Activated T-helper 17 cell treated with anti-CD3 and anti-CD28 coated beads, Interleukin-2, amount 50 U/mL, for 72 hours (primary cell): ENCODE data around the gene CCIN. TPM values are rescaled to one million over a fixed set of nuclear protein-coding genes. Genes with fewer than 3 reads are reported as not detected.
"Not testable (repeated sequence)": the region's sequence is repeated elsewhere in the genome, so short reads cannot be mapped to it uniquely, and the experiment has no call there.

ENCODE experiments used
- ATAC-seq: fragments of 150-1000 bp; cut with Tn5 transposase; replicated peaks from 2 replicates; pipeline ENCODE4 v1.10.0; 2021; ENCODE audit warnings: mild to moderate bottlenecking, moderate library complexity
- H3K27ac Mint-ChIP-seq: one replicate; pipeline ENCODE4 v1.8.0; 2022; ENCODE audit warnings: mixed read lengths
- H3K27me3 Mint-ChIP-seq: one replicate; pipeline ENCODE4 v1.8.0; 2022; ENCODE audit warnings: mixed read lengths
- H3K36me3 Mint-ChIP-seq: one replicate; pipeline ENCODE4 v1.8.0; 2022; ENCODE audit warnings: low read depth, mild to moderate bottlenecking, mixed read lengths
- H3K4me1 Mint-ChIP-seq: one replicate; pipeline ENCODE4 v1.8.0; 2022; ENCODE audit warnings: mixed read lengths
- H3K4me3 Mint-ChIP-seq: one replicate; pipeline ENCODE4 v1.8.0; 2022; ENCODE audit warnings: mild to moderate bottlenecking, mixed read lengths
- H3K9me3 Mint-ChIP-seq: one replicate; pipeline ENCODE4 v1.8.0; 2022; ENCODE audit warnings: mixed read lengths
- total RNA-seq, 2 donors: library from RNA; stranded (reverse); gene quantifications; one replicate each; pipeline ENCODE4 v1.2.3, GENCODE V29; 2022

The CCIN gene
- total RNA-seq, 2 donors from 2014 or later, result not detected

DNA sequence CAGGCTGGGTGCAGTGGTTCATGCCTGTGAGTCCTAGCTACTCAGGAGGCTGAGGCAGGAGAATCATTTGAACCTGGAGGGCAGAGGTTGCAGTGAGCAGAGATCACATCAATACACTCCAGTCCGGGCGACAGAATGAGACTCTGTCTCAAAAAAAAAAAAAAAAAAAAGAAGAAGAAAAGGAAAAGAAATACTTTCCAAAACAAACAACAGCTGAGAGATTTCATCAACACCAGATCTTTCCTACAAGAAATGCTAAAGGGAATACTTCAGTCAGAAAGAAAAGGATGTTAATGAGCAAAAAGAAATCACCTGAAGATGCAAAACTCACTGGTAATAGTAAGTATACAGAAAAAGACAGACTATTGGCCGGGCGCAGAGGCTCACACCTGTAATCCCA is 8.4 kb downstream of the CCIN start:
- H3K9me3 Mint-ChIP-seq, result no peaks in the 10 kb centered on the region
- H3K36me3 Mint-ChIP-seq, result no peaks in the 10 kb centered on the region
- no peaks in the 10 kb centered on the region for H3K4me1 Mint-ChIP-seq
- H3K27ac Mint-ChIP-seq, result peak overlapping the region; percentile 36
- no peak for ATAC-seq
- peaks cover 4% of the 10 kb centered on the region for H3K27me3 Mint-ChIP-seq
- no peak overlapping the region for H3K4me3 Mint-ChIP-seq

DNA sequence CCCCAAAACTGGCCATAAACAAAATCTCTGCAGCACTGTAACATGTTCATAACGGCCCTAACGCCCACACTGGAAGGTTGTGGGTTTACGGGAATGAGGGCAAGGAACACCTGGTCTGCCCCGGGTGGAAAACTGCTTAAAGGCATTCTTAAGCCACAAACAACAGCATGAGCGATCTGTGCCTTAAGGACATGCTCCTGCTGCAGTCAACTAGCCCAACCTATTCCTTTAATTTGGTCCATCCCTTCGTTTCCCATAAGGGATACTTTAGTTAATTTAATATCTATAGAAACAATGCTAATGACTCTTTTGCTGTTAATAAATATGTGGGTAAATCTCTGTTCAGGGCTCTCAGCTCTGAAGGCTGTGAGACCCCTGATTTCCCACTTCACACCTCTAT is 11.1 kb downstream of the CCIN start:
- H3K4me3 Mint-ChIP-seq, H3K36me3 Mint-ChIP-seq, H3K27me3 Mint-ChIP-seq, ATAC-seq, H3K27ac Mint-ChIP-seq, H3K4me1 Mint-ChIP-seq, H3K9me3 Mint-ChIP-seq: not testable (repeated sequence)

DNA sequence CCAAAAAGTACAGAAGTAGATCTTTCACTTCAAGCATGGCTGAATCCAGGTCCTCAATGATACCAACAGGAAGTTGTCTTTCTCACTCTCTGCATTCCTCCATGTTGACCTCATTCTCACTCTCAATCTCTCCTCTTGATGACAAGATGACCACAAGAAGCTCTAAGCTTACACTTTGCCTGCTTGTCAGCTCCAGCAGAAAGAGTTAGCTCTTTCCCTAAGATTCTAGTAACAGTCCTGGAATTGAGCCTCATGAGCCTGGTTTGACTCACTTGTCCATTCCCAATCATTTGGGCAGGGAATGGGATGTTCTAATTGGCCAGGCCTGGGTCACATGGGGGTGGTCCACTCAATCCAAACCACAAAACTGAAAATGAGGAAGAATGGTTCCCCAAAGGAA is 18.2 kb downstream of the CCIN start:
- no peak overlapping the region for H3K27ac Mint-ChIP-seq

GRCh38 chr9:36188212-36188611 is 19.0 kb downstream of the CCIN start:
- no peaks in the 10 kb centered on the region for H3K27me3 Mint-ChIP-seq
- H3K9me3 Mint-ChIP-seq, result no peaks in the 10 kb centered on the region
- no peak for ATAC-seq
- no peak overlapping the region for H3K27ac Mint-ChIP-seq
- H3K4me3 Mint-ChIP-seq, result no peak overlapping the region
- H3K4me1 Mint-ChIP-seq, result peaks cover 15% of the 10 kb centered on the region
- H3K36me3 Mint-ChIP-seq, result peaks cover 4% of the 10 kb centered on the region

More for the DNA sequence above, 18.2 kb downstream of the CCIN start:
- no peaks in the 10 kb centered on the region for H3K9me3 Mint-ChIP-seq
- peaks cover 8% of the 10 kb centered on the region for H3K4me1 Mint-ChIP-seq
- no peak for ATAC-seq
- H3K27me3 Mint-ChIP-seq, result no peaks in the 10 kb centered on the region
- no peak overlapping the region for H3K4me3 Mint-ChIP-seq
- no peaks in the 10 kb centered on the region for H3K36me3 Mint-ChIP-seq

GRCh38 chr9:36189976-36190375 is 20.8 kb downstream of the CCIN start:
- Mint-ChIP-seq H3K4me3 (peak overlapping the region; percentile 95), H3K27me3 (no peaks in the 10 kb centered on the region), H3K27ac (peak overlapping the region; percentile 94), H3K4me1 (peaks cover 33% of the 10 kb centered on the region), H3K36me3 (peaks cover 22% of the 10 kb centered on the region), H3K9me3 (no peaks in the 10 kb centered on the region)
- no peak for ATAC-seq

DNA sequence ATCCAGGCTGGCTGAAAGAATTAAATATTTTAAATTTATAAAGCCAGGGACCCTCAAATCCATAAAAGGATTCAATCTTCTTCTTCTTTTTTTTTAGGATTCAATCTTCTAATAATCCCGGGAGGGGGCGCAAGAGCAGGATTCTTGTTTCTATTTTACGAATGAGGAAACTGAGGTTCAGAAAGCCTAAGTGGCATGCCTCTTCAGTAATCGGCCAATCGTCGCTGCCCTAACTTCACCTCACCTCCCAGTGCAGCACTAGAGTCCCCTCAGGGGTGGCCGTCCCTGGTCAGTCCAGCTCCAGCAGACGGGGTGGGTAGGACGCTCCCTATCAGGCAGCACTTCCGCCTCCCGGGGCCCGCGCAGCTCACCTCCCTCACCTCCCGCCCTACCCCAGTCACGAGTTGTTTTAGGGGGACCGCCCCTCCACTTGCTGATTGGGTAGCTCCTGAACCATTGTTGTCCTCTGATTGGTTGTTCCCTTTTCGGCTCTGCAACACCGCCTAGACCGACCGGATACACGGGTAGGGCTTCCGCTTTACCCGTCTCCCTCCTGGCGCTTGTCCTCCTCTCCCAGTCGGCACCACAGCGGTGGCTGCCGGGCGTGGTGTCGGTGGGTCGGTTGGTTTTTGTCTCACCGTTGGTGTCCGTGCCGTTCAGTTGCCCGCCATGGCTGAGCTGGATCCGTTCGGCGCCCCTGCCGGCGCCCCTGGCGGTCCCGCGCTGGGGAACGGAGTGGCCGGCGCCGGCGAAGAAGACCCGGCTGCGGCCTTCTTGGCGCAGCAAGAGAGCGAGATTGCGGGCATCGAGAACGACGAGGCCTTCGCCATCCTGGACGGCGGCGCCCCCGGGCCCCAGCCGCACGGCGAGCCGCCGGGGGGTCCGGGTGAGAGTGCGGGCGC is 21.5 kb downstream of the CCIN start, which contains the start of gene CLTA:
CLTA (plus strand) TSS at position 534 of the 902 bp plus-strand sequence; CDS start at position 670, 136 bp downstream.
- H3K27ac Mint-ChIP-seq, result peak within 1 kb of the TSS; percentile 94
- H3K27me3 Mint-ChIP-seq, result no peaks in the 10 kb centered on the region
- peaks cover 37% of the 10 kb centered on the region for H3K4me1 Mint-ChIP-seq
- H3K4me3 Mint-ChIP-seq, result peak within 1 kb of the TSS; percentile 95
- ATAC-seq, result peak; percentile 99
- H3K9me3 Mint-ChIP-seq, result no peaks in the 10 kb centered on the region
- peaks cover 29% of the 10 kb centered on the region for H3K36me3 Mint-ChIP-seq

DNA sequence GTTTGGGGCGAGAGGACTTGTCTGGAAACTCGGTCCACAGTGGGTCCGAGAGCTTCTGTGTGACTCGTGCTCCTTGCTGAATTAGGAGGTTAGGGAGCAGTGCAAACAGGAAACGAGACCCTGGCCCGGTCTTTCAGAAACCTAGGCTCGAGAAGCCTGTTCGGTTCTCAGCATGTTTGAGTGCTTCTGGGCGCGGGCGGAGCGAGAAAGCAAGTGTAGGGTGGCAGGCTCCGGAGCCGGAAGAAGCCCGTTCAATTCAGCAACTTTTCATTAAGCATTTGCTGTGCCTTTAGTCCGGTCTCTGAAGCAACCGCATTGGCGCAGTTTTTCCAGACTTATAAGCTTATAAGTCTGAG is 22.1 kb downstream of the CCIN start:
- Mint-ChIP-seq H3K27me3 (no peaks in the 10 kb centered on the region), H3K36me3 (peaks cover 31% of the 10 kb centered on the region), H3K4me1 (peaks cover 37% of the 10 kb centered on the region), H3K27ac (peak overlapping the region; percentile 94), H3K9me3 (no peaks in the 10 kb centered on the region), H3K4me3 (peak overlapping the region; percentile 95)
- no peak for ATAC-seq

GRCh38 chr9:36191686-36192085 is 22.5 kb downstream of the CCIN start:
- no peaks in the 10 kb centered on the region for H3K9me3 Mint-ChIP-seq
- no peaks in the 10 kb centered on the region for H3K27me3 Mint-ChIP-seq
- H3K4me3 Mint-ChIP-seq, result peak overlapping the region; percentile 95
- ATAC-seq, result no peak
- H3K27ac Mint-ChIP-seq, result peak overlapping the region; percentile 94
- H3K4me1 Mint-ChIP-seq, result peaks cover 37% of the 10 kb centered on the region
- peaks cover 35% of the 10 kb centered on the region for H3K36me3 Mint-ChIP-seq

GRCh38 chr9:36192196-36192595 is 23.0 kb downstream of the CCIN start:
- no peaks in the 10 kb centered on the region for H3K27me3 Mint-ChIP-seq
- H3K4me1 Mint-ChIP-seq, result peaks cover 37% of the 10 kb centered on the region
- no peaks in the 10 kb centered on the region for H3K9me3 Mint-ChIP-seq
- H3K27ac Mint-ChIP-seq, result peak overlapping the region; percentile 94
- no peak for ATAC-seq
- peak overlapping the region; percentile 95 for H3K4me3 Mint-ChIP-seq
- peaks cover 40% of the 10 kb centered on the region for H3K36me3 Mint-ChIP-seq

DNA sequence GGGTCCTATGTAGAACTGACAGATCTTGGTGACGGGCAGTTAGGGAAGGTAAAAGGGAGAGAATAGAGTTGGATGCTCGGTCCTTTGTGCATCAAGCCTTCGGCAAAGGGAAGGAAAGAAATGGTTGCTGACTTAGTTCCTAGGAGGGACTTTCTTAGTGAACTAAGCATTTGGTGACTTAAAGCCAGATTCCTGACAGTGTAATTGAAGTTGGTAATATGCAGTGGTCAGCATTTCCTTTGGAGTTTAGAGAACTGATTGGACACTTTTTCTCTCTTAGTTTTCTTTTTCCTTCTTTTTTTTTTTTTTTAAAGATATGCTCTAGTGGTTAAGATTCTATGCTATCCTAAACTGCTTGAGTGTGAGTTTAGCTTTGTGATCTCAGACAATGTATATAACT is 23.8 kb downstream of the CCIN start:
- Mint-ChIP-seq H3K4me3 (peak overlapping the region; percentile 95), H3K9me3 (no peaks in the 10 kb centered on the region), H3K4me1 (peaks cover 37% of the 10 kb centered on the region), H3K27me3 (no peaks in the 10 kb centered on the region), H3K36me3 (peaks cover 48% of the 10 kb centered on the region), H3K27ac (peak overlapping the region; percentile 94)
- ATAC-seq, result no peak

DNA sequence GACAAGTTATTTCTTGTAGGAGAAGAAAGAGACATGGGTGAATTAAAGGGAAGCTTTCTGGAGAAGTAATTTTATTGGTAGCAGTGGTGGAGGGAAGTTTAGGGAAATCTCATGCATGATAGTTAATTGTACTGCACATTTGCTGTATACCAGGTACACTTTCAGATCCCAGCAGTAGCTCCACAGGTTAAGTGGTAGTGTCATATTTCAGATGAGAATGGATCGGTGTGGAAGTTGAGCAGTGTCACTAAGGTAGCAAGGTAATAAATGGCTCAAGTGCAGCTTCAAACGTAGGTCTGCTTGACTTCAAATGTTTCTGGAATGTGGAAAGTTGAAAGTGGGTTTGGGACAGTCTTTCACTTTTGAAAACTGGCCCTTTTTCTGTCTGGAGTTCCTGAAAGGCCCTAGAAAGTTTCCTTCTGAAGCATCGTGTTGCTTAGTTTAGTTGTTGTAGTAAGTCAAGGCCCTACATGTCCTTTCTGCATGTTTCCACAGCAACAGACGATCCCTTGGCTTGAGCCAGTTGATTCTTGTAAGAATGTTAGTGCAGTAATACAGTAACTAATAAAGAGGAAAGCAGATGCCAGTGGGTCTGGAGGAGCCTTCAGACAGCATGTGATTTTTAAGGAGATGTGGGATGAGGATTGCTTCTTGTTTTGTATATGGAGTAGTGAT is 25.3 kb downstream of the CCIN start:
- H3K36me3 Mint-ChIP-seq, result peaks cover 63% of the 10 kb centered on the region
- peak overlapping the region; percentile 94 for H3K27ac Mint-ChIP-seq

GRCh38 chr9:36204906-36205547 is 35.8 kb downstream of the CCIN start:
- peaks cover 100% of the 10 kb centered on the region for H3K36me3 Mint-ChIP-seq
- peaks cover 22% of the 10 kb centered on the region for H3K4me1 Mint-ChIP-seq
- no peaks in the 10 kb centered on the region for H3K9me3 Mint-ChIP-seq
- no peak for ATAC-seq
- H3K27me3 Mint-ChIP-seq, result no peaks in the 10 kb centered on the region
- no peak overlapping the region for H3K4me3 Mint-ChIP-seq
- peak overlapping the region; percentile 95 for H3K27ac Mint-ChIP-seq

More for the DNA sequence above, 25.3 kb downstream of the CCIN start:
- Mint-ChIP-seq H3K27me3 (no peaks in the 10 kb centered on the region), H3K9me3 (no peaks in the 10 kb centered on the region), H3K4me1 (peaks cover 37% of the 10 kb centered on the region), H3K4me3 (peak overlapping the region; percentile 95)
- ATAC-seq, result no peak

- H3K27ac Mint-ChIP-seq, result peak overlapping the region; percentile 95
- H3K9me3 Mint-ChIP-seq, result no peaks in the 10 kb centered on the region
- H3K27me3 Mint-ChIP-seq, result no peaks in the 10 kb centered on the region
- ATAC-seq, result peak; percentile 48
- H3K4me3 Mint-ChIP-seq, result peak overlapping the region; percentile 74
- peaks cover 29% of the 10 kb centered on the region for H3K4me1 Mint-ChIP-seq
- peaks cover 100% of the 10 kb centered on the region for H3K36me3 Mint-ChIP-seq
Measured at GRCh38 chr9:36207016-36207415, 37.8 kb downstream of the CCIN start.

GRCh38 chr9:36207546-36208012 is 38.4 kb downstream of the CCIN start:
- ATAC-seq, result peak; percentile 83
- no peaks in the 10 kb centered on the region for H3K9me3 Mint-ChIP-seq
- peaks cover 100% of the 10 kb centered on the region for H3K36me3 Mint-ChIP-seq
- no peaks in the 10 kb centered on the region for H3K27me3 Mint-ChIP-seq
- H3K4me3 Mint-ChIP-seq, result peak overlapping the region; percentile 74
- peaks cover 29% of the 10 kb centered on the region for H3K4me1 Mint-ChIP-seq
- peak overlapping the region; percentile 95 for H3K27ac Mint-ChIP-seq
